ENCODE results near the gene TMEM150A.
"Not testable (repeated sequence)": the region's sequence is repeated elsewhere in the genome, so short reads cannot be mapped to it uniquely, and the experiment has no call there.

TMEM150A gene

GRCh38 chr2:85613717-85614515 lies 11.4 kb upstream of the TMEM150A start:
- in situ Hi-C loops (cut with MboI; ENCODE audit: low sequenced_read_pairs), result no loop called here

DNA sequence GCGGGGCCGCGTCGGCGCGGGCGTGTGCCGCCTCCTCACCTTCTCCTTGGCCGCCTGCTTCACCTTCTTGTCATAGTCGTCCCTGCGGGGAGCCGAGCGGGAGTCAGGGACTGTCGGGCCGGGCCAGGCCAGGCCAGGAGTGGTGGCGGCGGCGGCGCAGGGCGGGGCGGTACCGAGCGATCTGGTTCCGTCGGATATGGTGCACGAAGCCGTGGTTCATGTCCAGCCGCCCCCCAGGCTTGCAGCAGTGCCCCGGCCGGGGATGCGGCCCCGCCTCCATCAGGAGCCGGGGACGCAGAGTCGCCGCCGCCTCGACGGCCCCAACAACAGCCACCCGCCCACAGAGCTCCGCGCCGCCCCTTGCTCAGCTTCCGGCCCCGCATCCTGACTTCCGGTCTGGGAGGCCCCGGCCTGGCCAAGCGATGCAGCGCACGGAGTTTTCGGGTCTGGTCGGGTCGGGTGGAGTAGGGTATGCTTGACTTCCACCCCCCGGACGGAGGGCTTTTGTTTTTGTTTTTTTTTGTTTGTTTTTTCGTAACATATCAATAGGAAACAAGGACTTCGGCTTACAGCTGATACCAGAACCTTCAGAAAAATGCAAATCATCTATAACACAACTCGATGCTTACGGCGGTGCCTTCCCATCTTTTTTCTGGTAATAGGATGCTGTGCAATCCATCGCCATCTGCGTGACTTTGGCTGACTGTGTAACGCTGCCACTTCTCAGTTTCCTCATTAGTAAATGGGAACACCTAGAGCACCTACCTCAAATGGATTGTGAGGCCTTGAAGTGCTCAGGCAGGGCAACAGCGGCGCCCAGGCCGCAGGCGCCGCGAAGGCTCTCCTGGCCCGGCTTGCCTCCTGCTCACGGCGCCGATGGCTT lies 9.4 kb upstream of the TMEM150A start, which contains the start of gene C2orf68:
TSS of gene C2orf68 (minus strand) at position 362 of the 883 bp plus-strand sequence. CDS start at position 280, 82 bp downstream.
- in situ Hi-C loops (cut with MboI; ENCODE audit: low sequenced_read_pairs), result no loop called here

GRCh38 chr2:85611217-85611704 lies 8.8 kb upstream of the TMEM150A start:
- in situ Hi-C loops (cut with MboI; ENCODE audit: low sequenced_read_pairs), result no loop called here

- in situ Hi-C loops (cut with MboI; ENCODE audit: low sequenced_read_pairs), result no loop called here
Observed at GRCh38 chr2:85607268-85608215, 5.0 kb upstream of the TMEM150A start.

- in situ Hi-C loops (cut with MboI; ENCODE audit: low sequenced_read_pairs), result no loop called here
Observed at GRCh38 chr2:85606116-85606455, 3.6 kb upstream of the TMEM150A start.

- in situ Hi-C loops (cut with MboI; ENCODE audit: low sequenced_read_pairs), result no loop called here
Observed at GRCh38 chr2:85605406-85606115, 3.1 kb upstream of the TMEM150A start.

DNA sequence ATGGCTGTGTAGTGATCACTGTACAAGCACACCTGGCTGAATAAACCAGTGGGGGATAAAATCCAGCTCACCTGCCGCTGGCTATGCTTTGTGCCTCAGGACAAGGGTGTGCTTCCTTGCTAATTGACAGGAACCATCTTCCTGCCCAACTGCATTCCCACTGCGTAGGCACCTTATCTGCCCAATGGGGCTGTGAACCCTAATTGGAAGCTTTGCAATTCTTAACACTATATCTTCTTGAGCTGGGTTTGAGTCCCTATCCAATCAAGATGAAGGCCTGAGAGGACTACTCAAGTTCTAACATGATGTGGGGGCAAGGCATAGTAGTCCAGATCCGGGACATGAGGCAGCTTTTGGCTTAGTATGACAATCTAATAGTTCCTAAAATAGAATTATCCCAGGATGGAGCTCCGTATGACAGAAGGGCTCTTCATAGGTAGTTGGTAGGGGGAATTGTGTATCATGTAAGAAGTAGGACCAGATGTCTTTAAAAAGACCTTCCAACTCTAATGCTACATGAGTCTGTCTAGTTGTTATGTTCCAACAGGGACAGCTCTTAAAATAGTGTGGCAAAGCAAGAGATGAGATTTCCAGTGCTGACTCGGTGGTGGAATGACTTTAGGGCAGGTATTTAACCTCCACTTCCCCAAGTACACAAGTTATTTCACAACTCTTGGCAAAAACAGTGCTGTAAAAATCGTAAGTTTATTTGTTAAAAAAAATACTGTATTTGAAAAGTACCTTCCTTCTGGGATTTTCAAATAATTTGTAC lies 2.3 kb upstream of the TMEM150A start:
- in situ Hi-C loops (cut with MboI; ENCODE audit: low sequenced_read_pairs), result no loop called here

- in situ Hi-C loops (cut with MboI; ENCODE audit: low sequenced_read_pairs), result not testable (repeated sequence)
Observed at GRCh38 chr2:85604133-85604444, 1.6 kb upstream of the TMEM150A start.

DNA sequence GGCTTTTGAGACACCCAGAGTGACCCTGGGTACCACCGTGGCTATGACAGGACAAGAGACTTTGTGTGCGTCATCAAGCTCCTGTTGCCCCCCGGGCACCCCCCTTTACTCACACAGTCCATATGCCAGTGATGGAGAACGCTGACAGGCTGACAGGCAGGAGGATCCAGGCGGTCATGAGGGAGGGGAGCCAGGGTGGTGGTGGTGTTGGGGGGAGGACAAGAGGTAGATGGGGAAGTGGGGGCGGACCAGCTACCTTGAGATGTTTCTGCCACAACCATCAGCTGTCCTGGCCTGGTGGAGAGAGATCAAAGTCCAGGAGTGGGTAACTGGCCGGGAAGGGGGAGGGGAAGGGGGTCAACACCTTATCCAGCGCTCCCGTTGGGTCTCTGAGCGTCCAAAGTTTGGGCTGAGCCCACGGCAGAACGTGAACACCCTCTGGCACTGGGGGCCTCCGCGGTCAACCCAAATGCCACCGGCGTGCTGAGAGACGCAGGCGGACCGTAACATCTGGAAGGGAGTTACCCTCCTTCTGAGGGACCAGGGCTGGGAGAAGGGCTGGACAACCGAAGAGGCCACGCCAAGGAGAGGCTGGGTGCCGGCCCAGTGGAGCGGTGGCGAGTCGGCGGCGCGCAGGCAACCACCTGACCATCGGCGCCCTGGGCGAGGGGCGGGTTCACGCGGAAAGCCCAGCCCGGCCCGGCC lies 575 bp downstream of the TMEM150A start:
- in situ Hi-C loops (cut with MboI; ENCODE audit: low sequenced_read_pairs), result no loop called here

GRCh38 chr2:85600951-85601770 lies 1.3 kb downstream of the TMEM150A start:
- in situ Hi-C loops (cut with MboI; ENCODE audit: low sequenced_read_pairs), result no loop called here

DNA sequence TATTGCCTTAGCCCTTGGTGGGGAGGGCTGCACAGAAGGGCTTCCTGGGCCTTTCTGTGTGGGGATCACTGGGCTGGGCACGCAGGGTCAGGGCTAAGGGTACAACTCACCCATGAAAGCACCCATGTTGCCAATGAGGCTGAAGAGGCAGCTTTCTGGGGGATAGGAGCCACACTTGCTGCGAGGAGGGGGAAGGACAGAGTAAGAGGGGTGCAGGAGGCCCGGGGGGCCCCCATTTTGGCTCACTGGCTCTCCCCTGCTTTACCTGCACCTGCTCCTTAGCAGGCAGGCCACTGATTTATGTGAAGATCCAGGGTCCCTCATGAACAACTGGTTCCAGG lies 2.3 kb downstream of the TMEM150A start:
- in situ Hi-C loops (cut with MboI; ENCODE audit: low sequenced_read_pairs), result no loop called here

- in situ Hi-C loops (cut with MboI; ENCODE audit: low sequenced_read_pairs), result no loop called here
Observed at GRCh38 chr2:85599468-85600234, 2.8 kb downstream of the TMEM150A start.

- in situ Hi-C loops (cut with MboI; ENCODE audit: low sequenced_read_pairs), result no loop called here
Observed at GRCh38 chr2:85598594-85599340, 3.7 kb downstream of the TMEM150A start.

GRCh38 chr2:85597241-85597640 lies 5.3 kb downstream of the TMEM150A start:
- in situ Hi-C loops (cut with MboI; ENCODE audit: low sequenced_read_pairs), result no loop called here

- in situ Hi-C loops (cut with MboI; ENCODE audit: low sequenced_read_pairs), result no loop called here
Observed at GRCh38 chr2:85596486-85597143, 5.9 kb downstream of the TMEM150A start.

- in situ Hi-C loops (cut with MboI; ENCODE audit: low sequenced_read_pairs), result no loop called here
Observed at GRCh38 chr2:85596026-85596333, 6.5 kb downstream of the TMEM150A start.
